Endothelial cell of umbilical vein (primary cell): ENCODE results near the gene PRR5. TPM values are rescaled to one million over a fixed set of nuclear protein-coding genes. Genes with fewer than 3 reads are reported as not detected.

Experiments used
- BruUV-seq: library from RNA; stranded (reverse); fragments of 400-500 nt; replicated peaks from 2 replicates; lab custom pipeline; 2021; lab: Mats Ljungman, UMichigan
- CTCF ChIA-PET: fragments of 300-600, 350-600 bp; sonication (Branson Sonifier 250); formaldehyde crosslinking; loops from one replicate; lab custom pipeline; 2021; ENCODE audit warnings: antibody characterized with exemption, inconsistent platforms; lab: Charles Lee
- POLR2A ChIA-PET: fragments of 300-600, 350-600 bp; sonication (Branson Sonifier 250); formaldehyde crosslinking; loops from one replicate; lab custom pipeline; 2021; ENCODE audit warnings: antibody characterized with exemption, inconsistent platforms; lab: Charles Lee
- DNase-seq: peaks from one replicate; pipeline ENCODE4 v3.0.0-alpha.2; 2011; ENCODE audit warnings: low read depth, low spot score
- FAIRE-seq: peaks from 2 replicates; lab custom pipeline; 2011; peaks lifted over from hg19 to GRCh38; lab: Jason Lieb, UNC
- H2AFZ ChIP-seq: 2 replicates; pipeline ENCODE4 v1.6.0; 2012; ENCODE audit warnings: low read depth, low read length, control low read depth, inconsistent platforms
- H3K27ac ChIP-seq: 2 replicates; pipeline ENCODE4 v1.5.1; 2011; ENCODE audit warnings: low read depth, mild to moderate bottlenecking, control low read depth, low read length, moderate library complexity; ENCODE audit not compliant: insufficient read depth
- H3K27me3 ChIP-seq, 2 experiments: 2 replicates each; pipeline versions ENCODE4 v1.6.0 to v1.6.1; 2011; ENCODE audit warnings: low read length in 2 of 2, mixed read lengths in 1 of 2; ENCODE audit not compliant: control insufficient read depth in 2 of 2, insufficient read depth in 2 of 2
- H3K36me3 ChIP-seq, 2 experiments: 2 replicates in 1 of 2; 3 replicates in 1 of 2; pipeline ENCODE4 v1.5.1; 2011; ENCODE audit warnings: low read length in 2 of 2, mild to moderate bottlenecking in 1 of 2, moderate library complexity in 1 of 2; ENCODE audit not compliant: control insufficient read depth in 2 of 2, insufficient read depth in 2 of 2; ENCODE audit errors: extremely low read depth in 1 of 2
- H3K4me1 ChIP-seq: 3 replicates; pipeline ENCODE4 v1.5.1; 2011; ENCODE audit warnings: mild to moderate bottlenecking, low read length; ENCODE audit not compliant: control insufficient read depth, insufficient read depth; ENCODE audit errors: extremely low read depth
- H3K4me2 ChIP-seq: 2 replicates; pipeline ENCODE4 v1.6.1; 2011; ENCODE audit warnings: low read length, control low read depth, mixed read lengths; ENCODE audit not compliant: insufficient read depth
- H3K4me3 ChIP-seq, 3 experiments: fragments of 200-600 bp in 1 of 3; sonication (generic), shearing (Covaris generic) in 1 of 3; replicated peaks in 1 of 3; 2 replicates each; pipeline ENCODE4 v1.5.1; 2011 to 2016; ENCODE audit warnings: control low read depth in 3 of 3, low read length in 3 of 3, mild to moderate bottlenecking in 2 of 3, inconsistent platforms in 1 of 3, low read depth in 1 of 3, moderate library complexity in 1 of 3; ENCODE audit not compliant: insufficient read depth in 1 of 3
- H3K79me2 ChIP-seq: 2 replicates; pipeline ENCODE4 v1.6.0; 2012; ENCODE audit warnings: low read length, inconsistent platforms; ENCODE audit not compliant: control insufficient read depth, insufficient read depth
- H3K9ac ChIP-seq: replicated peaks from 2 replicates; pipeline ENCODE3; 2011; ENCODE audit warnings: low read length, control low read depth; ENCODE audit not compliant: insufficient read depth; ENCODE audit errors: extremely low read depth
- H3K9me1 ChIP-seq: replicated peaks from 3 replicates; pipeline ENCODE4 v1.6.0; 2011; ENCODE audit warnings: mild to moderate bottlenecking, low read length; ENCODE audit not compliant: control insufficient read depth, insufficient read depth; ENCODE audit errors: extremely low read depth
- H3K9me3 ChIP-seq: replicated peaks from 2 replicates; pipeline ENCODE4 v1.5.1; 2012; ENCODE audit warnings: low read length, inconsistent platforms; ENCODE audit not compliant: control insufficient read depth, insufficient read depth
- H4K20me1 ChIP-seq: replicated peaks from 2 replicates; pipeline ENCODE3; 2011; ENCODE audit warnings: mild to moderate bottlenecking, low read length; ENCODE audit not compliant: control insufficient read depth, insufficient read depth; ENCODE audit errors: extremely low read depth
- CTCF ChIP-seq, 2 donors: IDR thresholded peaks; 1 replicate in 1 of 2; 2 replicates in 1 of 2; pipeline ENCODE4 v1.5.1; 2011; ENCODE audit warnings: low read length in 2 of 2, mild to moderate bottlenecking in 2 of 2, moderate library complexity in 2 of 2, control low read depth in 1 of 2, inconsistent platforms in 1 of 2, low read depth in 1 of 2; ENCODE audit not compliant: insufficient read depth in 1 of 2; ENCODE audit errors: extremely low read depth in 1 of 2
- EZH2 ChIP-seq: IDR thresholded peaks from 2 replicates; pipeline ENCODE4 v1.6.1; 2012; ENCODE audit warnings: borderline replicate concordance, low read depth, mild to moderate bottlenecking, moderate library complexity, low read length, inconsistent platforms; ENCODE audit not compliant: severe bottlenecking
- FOS ChIP-seq: IDR thresholded peaks from 2 replicates; pipeline ENCODE4 v1.6.1; 2011; ENCODE audit warnings: mild to moderate bottlenecking, low read length, moderate library complexity, borderline replicate concordance; ENCODE audit not compliant: insufficient read depth
- GATA2 ChIP-seq: IDR thresholded peaks from 2 replicates; pipeline ENCODE4 v1.7.0; 2011; ENCODE audit warnings: low read depth, mild to moderate bottlenecking, moderate library complexity, mixed read lengths, low read length; ENCODE audit not compliant: insufficient read length, insufficient read depth
- JUN ChIP-seq: IDR thresholded peaks from 2 replicates; pipeline ENCODE4 v1.6.1; 2011; ENCODE audit warnings: borderline replicate concordance, low read depth; ENCODE audit not compliant: insufficient read length, insufficient read depth
- MAX ChIP-seq: IDR thresholded peaks from 2 replicates; pipeline ENCODE4 v1.6.1; 2011; ENCODE audit not compliant: insufficient read depth, insufficient read length
- MYC ChIP-seq: IDR thresholded peaks from one replicate; pipeline ENCODE4 v1.6.1; 2011; ENCODE audit warnings: mild to moderate bottlenecking, low read depth, low read length
- POLR2A ChIP-seq: IDR thresholded peaks from 2 replicates; pipeline ENCODE4 v1.6.1; 2012; ENCODE audit warnings: low read depth, mild to moderate bottlenecking, control low read depth, low read length
- POLR2AphosphoS5 ChIP-seq: IDR thresholded peaks from 2 replicates; pipeline ENCODE4 v1.6.1; 2012; ENCODE audit warnings: low read depth, mild to moderate bottlenecking, control low read depth, low read length, moderate library complexity; ENCODE audit not compliant: insufficient read depth
- dilution Hi-C: fragments of 300-500 bp; cut with MboI; formaldehyde crosslinking; loops from one replicate; pipeline ENCODE4 v1.15.0; 2019; ENCODE audit warnings: low sequenced_read_pairs; ENCODE audit not compliant: extremely low pct_ligation_motif_present
- intact Hi-C: fragments of 100-400 bp; cut with micrococcal nuclease; formaldehyde crosslinking; loops from one replicate; pipeline ENCODE4 v1.10.0; 2022
- polyA plus RNA-seq, 4 experiments: library from polyadenylated mRNA; depleted of rRNA in 3 of 4; stranded (reverse) in 3 of 4; unstranded in 1 of 4; fragments of >200 nt; gene quantifications; 2 replicates each; pipeline versions ENCODE4 v1.2.1 to v1.2.3, GENCODE V29; 2011 to 2012; ENCODE audit warnings: missing spikeins in 1 of 4
- total RNA-seq: library from RNA; stranded (reverse); gene quantifications from 2 replicates; pipeline ENCODE4 v1.2.3, GENCODE V29; 2021

The PRR5 gene
- total and polyA plus RNA-seq, 2 donors (not counting 3 experiments of a cell fraction or from before 2014, with no cell fraction given) = 4.3 to 9.0 TPM

GRCh38 chr22:44737406-44738346 lies 35.7 kb downstream of the PRR5 start:
- Histone ChIP-seq H2AFZ (no peak overlapping the region), H3K4me1 (no peaks in the 10 kb centered on the region), H3K27ac (no peak overlapping the region), H4K20me1 (no peaks in the 10 kb centered on the region), H3K79me2 (no peaks in the 10 kb centered on the region), H3K36me3 (no peaks in the 10 kb centered on the region), H3K9me1 (no peaks in the 10 kb centered on the region), H3K4me3 (no peak overlapping the region), H3K9me3 (no peaks in the 10 kb centered on the region), H3K27me3 (no peaks in the 10 kb centered on the region), H3K4me2 (no peak overlapping the region), H3K9ac (no peak overlapping the region)
- TF ChIP-seq MAX (no peak), JUN (no peak), MYC (no peak), EZH2 (no peak), POLR2A (no peak), GATA2 (no peak), POLR2AphosphoS5 (no peak), FOS (no peak), CTCF (IDR thresholded peaks at IDR 0.05; ENCODE audit: extremely low read depth in 1 of 2, insufficient read depth in 1 of 2, low read depth in 1 of 2, low read length in 2 of 2) (no peak)
- ChIA-PET POLR2A (no interaction called here), CTCF (interaction anchor here (0.8 to 2.6 kb wide), 2 partner anchors 12 to 53 kb away, joined by 3 to 10 read pairs; no protein-coding TSS in a partner anchor)
- intact Hi-C loops = no loop called here
- no peak for DNase-seq
- FAIRE-seq = no peak
- no TSS peak for BruUV-seq
- dilution Hi-C loops = no loop called here
